DMS53 treated with DMSO at 0.1 percent for 48 hours (cell line): ENCODE measurements around the gene HNMT.
"Not testable (repeated sequence)": the region's sequence is repeated elsewhere in the genome, so short reads cannot be mapped to it uniquely, and the experiment has no call there.

ENCODE experiments used
- DNase-seq: peaks from one replicate; lab custom pipeline; 2025; ENCODE audit not compliant: unreplicated experiment; lab: John Stamatoyannopoulos, UW

HNMT gene

DNA sequence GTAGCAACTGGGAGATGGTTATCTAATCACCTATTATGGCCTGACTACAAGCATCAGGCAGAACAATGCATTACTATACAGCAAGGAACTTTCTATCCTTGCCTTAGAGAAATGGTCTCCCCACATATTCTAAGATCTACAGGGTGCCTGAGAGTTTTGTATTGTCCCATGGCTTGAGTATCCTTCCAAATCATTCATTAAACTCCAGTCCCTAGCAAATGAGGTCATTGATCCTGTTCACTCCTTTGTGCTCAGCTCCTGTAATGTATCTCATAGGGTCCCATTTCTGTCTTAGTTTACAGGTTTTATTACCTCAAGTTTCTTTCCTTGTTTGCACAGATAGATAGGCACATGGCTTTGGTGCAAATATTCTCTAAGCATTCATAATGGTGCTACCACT, 9.0 kb downstream of the HNMT start:
- no peak for DNase-seq

DNA sequence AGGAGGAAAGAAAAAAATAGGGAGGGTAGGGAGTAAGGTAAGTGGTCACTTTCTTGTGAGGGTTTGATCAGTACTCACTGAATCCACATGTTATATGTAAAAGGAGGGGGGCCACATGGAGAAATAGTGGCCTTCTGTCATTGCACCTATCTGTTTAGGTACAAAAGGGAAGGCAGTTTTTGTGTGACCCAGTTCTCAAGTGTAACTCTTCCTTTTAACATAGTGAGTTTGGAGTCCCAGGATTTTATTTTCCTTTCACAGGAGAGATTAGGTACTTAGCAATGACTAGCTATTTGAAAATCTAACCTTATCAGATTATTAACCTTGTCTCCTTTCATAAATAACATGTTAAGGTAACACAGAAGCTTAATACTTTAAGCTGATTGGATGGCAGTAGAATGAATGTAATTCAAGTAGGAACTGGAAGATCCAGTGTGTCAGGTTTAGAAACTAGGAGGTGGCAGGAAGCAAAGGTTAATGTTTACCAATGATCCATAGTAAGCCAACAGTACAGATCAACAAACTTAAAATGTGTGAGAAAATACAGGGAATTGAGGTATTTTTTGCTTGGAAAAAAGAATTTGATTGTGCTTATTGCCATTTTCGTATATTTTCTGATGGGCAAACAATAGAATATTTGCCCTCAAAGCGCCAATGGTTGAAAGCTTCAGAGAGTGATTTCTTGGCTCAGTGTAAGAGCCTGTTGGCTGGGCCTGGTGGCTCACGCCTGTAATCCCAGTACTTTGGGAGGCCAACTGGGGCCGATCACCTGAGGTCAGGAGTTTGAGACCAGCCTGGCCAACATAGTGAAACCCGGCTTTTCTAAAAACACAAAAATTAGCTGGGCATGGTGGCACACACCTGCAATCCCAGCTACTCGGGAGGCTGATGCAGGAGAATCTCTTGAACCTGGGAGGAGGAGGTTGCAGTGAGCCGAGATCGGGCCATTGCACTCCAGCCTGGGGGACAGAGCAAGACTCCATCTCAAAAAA, 11.3 kb downstream of the HNMT start:
- DNase-seq, result peak; percentile 63

GRCh38 chr2:137976274-137976673, 12.0 kb downstream of the HNMT start:
- DNase-seq, result no peak

GRCh38 chr2:137977790-137978189, 13.5 kb downstream of the HNMT start:
- DNase-seq, result no peak

DNA sequence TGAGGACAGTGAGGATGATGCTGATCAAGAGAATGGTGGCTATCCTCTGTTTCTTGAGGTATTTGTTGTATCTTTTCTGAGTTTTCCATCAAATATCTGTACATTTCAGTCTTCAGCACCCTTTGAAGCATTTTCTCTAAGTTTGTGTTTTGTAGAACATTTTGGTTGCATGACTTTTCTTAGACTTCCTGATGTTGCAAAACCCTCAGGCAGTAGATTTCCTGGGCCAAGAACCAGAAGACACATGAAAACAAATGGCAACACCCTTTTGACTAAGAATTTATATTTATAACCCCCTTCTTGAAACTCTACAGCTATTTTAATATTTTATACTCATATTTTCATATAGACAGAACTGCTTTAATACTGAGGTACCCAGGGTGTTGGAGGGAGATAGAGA, 16.2 kb downstream of the HNMT start:
- no peak for DNase-seq

GRCh38 chr2:137981112-137981656, 16.9 kb downstream of the HNMT start:
- DNase-seq, result no peak

- no peak for DNase-seq
Measured at GRCh38 chr2:137983581-137983980, 19.3 kb downstream of the HNMT start.

DNA sequence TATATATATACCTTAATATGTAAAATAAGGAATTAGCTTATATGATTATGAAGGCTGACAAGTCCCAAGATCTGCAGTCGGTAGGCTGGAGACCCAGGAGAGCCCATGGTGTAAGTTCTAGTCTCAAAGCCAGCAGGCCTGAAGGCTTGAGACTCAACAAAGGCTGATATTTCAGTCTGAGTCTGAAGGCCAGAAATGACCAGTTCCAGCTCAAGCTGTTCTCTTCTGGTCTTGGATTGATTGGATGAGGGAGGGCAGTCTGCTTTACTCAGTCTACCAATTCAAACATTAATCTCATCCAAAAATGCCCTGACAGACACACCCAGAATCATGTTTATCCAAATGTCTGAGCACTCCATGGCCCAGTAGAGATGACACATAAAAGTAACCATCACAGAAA, 22.0 kb downstream of the HNMT start:
- no peak for DNase-seq

DNA sequence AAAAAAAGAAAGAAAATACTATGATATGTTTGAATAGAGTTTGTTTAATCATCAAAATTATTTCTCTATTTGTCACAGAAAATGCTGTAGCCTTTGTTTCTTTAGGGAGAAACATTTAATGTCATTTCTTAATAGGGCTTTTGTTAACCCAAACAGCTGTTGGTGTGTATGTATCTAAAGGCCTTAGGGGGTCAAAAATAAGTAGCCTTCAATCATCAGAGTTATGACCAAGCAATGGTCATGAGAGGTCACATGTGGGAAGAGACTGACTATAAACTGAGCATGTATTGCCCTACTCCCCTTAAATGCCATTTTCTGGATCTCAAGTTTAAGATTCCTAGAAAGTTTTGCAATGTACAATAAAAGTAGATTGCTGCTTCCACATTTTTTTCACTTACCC, 22.7 kb downstream of the HNMT start:
- DNase-seq, result no peak

DNA sequence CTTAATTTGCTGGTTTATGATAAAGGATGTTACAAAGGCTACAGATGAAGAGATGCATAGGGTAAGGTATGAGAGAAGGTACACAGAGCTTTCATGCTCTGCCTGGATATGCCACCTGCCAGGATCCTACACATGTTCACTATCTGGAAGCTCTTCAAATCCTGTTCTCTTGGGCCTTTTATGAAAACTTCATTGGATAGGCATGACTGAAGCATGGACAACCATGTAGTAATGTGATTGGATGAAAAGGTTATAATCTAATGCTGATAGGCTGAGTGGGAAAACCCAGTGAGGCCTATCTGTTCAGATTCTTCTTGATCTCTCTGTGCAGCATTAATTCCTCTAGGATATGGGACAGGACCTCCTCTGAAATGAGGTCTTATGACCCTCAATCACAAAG, 26.8 kb downstream of the HNMT start:
- no peak for DNase-seq

DNA sequence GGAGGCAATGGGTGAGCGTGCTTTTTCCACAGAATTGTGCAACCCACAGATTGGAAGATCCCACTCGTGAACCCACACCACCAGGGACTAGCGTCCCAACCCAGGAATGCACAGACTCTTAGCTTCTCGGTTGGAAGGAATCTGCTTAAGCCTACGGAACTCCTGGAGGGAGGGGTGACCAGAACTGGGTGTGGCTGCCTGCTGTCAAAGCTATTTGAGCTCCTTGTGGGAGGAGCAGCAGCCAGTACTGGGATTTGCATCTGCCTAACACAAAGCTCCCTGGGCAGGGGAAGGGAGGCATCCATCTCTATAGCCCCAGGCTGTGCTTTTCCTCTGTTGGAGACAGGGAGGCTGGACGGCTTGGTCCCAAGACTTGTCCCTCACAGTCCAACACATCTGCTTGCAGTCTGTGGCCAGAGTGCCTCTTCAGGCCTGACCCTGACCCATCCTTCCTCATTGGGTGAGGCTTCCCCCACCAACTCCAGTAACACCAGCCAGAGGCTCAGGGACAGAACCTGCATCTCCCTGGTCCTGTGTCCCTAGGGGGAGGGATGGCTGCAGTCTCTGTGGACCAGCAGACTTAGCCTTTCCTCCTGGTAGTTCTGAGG, 27.9 kb downstream of the HNMT start:
- no peak for DNase-seq

DNA sequence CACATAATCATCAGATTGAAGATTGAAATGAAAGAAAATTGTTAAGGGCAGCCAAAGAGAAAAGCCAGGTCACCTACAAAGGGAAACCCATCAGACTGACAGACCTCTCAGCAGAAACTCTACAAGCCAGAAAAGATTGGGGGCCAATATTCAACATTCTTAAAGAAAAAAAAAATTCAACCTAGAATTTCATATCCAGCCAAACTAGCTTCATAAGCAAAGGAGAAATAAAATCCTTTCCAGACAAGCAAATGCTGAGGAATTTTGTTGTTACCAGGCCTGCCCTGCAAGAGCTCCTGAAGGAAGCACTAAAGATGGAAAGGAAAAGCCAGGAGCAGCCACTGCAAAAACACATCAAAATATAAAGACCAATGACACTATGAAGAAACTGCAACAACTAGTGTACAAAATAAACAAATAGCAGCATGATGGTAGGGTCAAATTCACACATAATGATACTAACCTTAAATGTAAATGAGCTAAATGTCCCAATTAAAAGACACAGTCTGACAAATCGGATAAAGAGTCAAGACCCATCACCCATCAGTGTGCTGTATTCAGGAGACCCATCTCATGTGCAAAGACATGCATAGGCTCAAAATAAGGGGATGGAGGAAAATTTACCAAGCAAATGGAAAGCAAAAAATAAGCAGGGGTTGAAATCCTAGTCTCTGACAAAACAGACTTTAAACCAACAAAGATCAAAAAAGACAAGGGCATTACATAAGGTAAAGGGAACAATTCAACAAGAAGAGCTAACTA, 29.6 kb downstream of the HNMT start:
- DNase-seq, result not testable (repeated sequence)

DNA sequence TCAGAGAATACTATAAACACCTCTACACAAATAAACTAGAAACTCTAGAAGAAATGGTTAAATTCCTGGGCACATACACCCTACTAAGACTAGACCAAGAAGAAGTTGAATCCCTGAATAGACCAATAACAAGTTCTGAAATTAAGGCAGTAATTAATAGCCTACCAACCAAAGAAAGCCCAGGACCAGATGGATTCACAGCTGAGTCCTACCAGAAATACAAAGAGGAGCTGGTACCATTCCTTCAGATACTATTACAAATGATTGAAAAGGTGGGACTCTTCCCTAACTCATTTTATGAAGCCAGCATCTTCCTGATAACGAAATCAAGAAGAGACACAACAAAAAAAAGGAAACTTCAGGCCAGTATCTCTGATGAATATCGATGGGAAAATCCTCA, 31.1 kb downstream of the HNMT start:
- DNase-seq, result not testable (repeated sequence)

GRCh38 chr2:137996158-137996557, 31.9 kb downstream of the HNMT start:
- not testable (repeated sequence) for DNase-seq

DNA sequence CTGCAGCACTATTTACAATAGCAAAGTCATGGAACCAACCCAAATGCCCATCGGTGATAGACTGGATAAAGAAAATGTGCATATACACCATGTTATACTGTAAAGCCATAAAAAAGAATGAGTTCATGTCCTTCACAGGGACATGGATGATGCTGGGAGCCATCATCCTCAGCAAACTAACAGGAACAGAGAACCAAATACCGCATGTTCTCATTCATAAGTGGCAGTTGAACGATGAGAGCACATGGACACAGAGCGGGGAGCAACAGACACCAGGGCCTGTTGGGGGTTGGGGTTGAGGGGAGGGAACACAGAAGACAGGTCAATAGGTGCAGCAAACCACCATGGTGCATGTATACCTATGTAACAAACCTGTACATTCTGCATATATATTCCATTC, 33.5 kb downstream of the HNMT start:
- DNase-seq, result no peak

GRCh38 chr2:137998503-137998902, 34.2 kb downstream of the HNMT start:
- DNase-seq, result no peak

DNA sequence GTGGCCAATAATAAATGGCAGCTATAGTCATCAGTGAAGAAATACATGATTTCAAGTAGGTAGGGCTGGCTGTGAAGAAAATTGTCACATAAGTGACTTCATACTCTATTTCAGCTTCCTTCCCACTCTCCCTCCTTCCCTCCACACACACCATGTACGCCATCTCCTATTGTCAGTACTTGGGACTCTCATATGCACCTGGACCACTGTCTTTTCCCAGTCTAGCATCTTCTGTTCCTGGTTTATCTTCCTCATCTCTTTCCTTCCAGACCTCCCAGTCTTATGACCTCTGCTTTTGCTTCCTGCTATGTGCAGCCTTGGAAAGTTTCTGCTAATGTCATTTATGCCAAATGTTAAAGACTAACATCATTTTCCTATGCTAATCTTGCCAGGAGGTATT, 35.0 kb downstream of the HNMT start:
- no peak for DNase-seq

DNA sequence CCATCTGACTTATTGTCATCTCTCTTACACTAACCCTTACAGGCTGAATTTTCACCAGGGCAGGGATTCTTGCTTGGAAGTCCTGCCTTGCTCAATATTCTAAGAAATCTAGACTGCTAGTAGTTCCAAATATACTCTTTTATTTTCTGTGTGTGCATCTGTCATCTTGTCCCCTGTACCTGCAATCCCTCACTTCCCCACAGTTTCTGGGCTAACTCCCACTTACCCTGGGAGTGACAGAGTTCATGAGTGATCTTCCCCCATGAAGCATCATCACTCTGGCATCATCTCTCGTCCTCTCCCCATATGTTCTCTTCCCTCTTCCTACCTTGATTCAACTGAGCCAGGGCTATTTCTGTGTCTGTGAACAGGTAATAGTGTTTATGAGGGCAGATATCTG, 35.7 kb downstream of the HNMT start:
- no peak for DNase-seq

DNA sequence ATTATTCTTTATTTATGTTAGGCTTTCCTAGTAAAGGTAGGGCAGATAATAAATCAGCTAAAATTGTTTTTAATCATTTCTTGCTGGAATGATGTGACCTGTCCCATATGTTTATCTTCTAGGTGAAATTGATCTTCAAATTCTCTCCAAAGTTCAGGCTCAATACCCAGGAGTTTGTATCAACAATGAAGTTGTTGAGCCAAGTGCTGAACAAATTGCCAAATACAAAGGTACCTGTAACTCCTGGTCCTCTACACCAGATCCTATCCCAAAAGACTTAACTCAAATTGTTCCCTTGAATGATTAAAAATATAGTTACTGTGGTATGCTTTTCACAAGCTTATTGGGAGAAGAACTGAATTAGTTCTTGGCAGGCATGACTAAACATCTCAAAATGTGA, 36.5 kb downstream of the HNMT start:
- no peak for DNase-seq

DNA sequence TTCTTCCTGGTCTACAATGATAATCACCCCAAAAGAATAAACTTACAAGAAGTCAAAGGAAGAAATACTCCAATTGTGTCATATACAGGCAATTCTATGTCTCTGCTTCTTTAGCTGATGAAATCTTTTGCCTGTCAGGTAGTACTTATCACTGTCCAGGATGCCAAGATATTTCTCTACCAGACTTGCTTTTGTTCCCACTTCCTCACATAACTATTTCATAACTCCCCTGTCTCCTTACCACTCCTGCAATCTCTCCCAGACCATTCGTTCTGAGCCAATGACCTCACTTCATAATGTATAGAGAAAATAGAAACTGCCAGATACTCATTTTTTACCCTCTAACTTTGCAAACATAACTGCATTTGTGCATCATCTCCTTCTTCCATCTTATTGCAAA, 39.1 kb downstream of the HNMT start:
- no peak for DNase-seq

- DNase-seq, result no peak
Measured at GRCh38 chr2:138007431-138007830, 43.2 kb downstream of the HNMT start.
